ENCODE data around the gene KLHDC10. TPM values are rescaled to one million over a fixed set of nuclear protein-coding genes. Genes with fewer than 3 reads are reported as not detected.
A peak's percentile ranks its signal among the peaks of the same experiment; 100 is the strongest.
"Not testable (repeated sequence)": the region's sequence is repeated elsewhere in the genome, so short reads cannot be mapped to it uniquely, and the experiment has no call there.

The KLHDC10 gene
- total RNA-seq, 2 donors from 2014 or later = 16.2 to 21.3 TPM

DNA sequence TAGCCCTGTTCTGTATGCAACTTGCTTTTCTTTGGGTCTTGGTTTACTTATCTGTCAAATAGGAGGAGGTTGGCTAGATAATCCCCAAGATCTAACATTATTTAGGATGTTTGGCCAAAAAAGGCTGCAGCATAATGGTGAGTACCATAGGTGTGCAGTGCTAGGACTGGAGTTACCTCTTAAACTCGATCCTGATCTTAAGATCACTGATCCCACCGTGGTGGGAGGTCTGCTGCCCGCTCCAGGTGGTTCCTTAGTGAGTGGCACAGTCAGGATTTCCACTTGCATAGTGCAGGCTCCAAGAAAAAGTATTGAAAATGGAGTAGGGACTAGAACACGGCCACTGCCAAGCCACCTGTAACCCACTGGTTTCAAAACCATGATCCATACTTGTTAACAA is 66.9 kb downstream of the KLHDC10 start:
- H3K36me3 Mint-ChIP-seq (ENCODE audit: low read depth) = peaks cover 44% of the 10 kb centered on the region
- no peak overlapping the region for H3K27ac Mint-ChIP-seq
- peaks cover 13% of the 10 kb centered on the region for H3K4me1 Mint-ChIP-seq
- no peak for ATAC-seq (replicated peaks)
- H3K9me3 Mint-ChIP-seq = no peaks in the 10 kb centered on the region
- H3K4me3 Mint-ChIP-seq = no peak overlapping the region
- no peaks in the 10 kb centered on the region for H3K27me3 Mint-ChIP-seq

GRCh38 chr7:130139193-130139960 is 69.0 kb downstream of the KLHDC10 start:
- Mint-ChIP-seq H3K9me3 (no peaks in the 10 kb centered on the region), H3K4me1 (peaks cover 13% of the 10 kb centered on the region), H3K4me3 (no peak overlapping the region), H3K27me3 (no peaks in the 10 kb centered on the region), H3K36me3 (ENCODE audit: low read depth) (peaks cover 27% of the 10 kb centered on the region), H3K27ac (no peak overlapping the region)
- no peak for ATAC-seq (replicated peaks)

DNA sequence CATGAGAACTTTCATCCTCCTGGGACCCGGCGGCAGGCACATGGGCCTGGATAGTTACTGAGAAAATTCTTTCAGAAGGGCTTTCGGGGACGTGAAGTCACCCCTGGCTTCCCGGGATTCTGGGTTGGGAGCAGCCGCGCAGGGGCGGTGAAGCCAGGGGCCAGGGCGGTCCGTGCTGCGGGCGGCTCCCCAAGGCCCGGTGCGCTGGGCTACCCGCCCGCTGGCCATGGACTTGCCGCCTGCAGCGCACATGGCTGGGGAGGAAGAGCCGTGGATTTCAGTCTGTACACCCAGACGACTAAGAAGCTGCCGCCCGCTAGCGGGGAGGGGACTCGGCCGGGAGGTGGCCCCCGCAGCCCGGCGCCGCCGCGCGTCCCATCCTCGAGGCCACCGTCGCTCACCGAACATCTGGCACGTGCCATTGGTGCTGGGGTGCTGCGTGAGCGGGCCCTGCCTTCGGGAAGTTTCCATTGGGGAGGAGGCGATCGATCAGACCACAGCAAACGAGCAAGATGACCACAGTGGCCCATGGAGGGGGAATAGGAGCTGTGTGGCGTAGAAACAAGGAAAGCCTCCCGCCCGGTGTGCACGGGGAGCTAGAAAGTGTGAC is 70.3 kb downstream of the KLHDC10 start:
- Mint-ChIP-seq H3K27me3 (no peaks in the 10 kb centered on the region), H3K9me3 (no peaks in the 10 kb centered on the region), H3K27ac (peak overlapping the region; percentile 74), H3K4me1 (peaks cover 10% of the 10 kb centered on the region), H3K4me3 (peak overlapping the region; percentile 56), H3K36me3 (ENCODE audit: low read depth) (peaks cover 19% of the 10 kb centered on the region)
- ATAC-seq (replicated peaks) = no peak

GRCh38 chr7:130141161-130141883 is 71.0 kb downstream of the KLHDC10 start:
- peaks cover 12% of the 10 kb centered on the region for H3K36me3 Mint-ChIP-seq (ENCODE audit: low read depth)
- peak; percentile 76 for ATAC-seq (replicated peaks)
- no peaks in the 10 kb centered on the region for H3K27me3 Mint-ChIP-seq
- H3K9me3 Mint-ChIP-seq = no peaks in the 10 kb centered on the region
- H3K4me3 Mint-ChIP-seq = peak overlapping the region; percentile 56
- peak overlapping the region; percentile 74 for H3K27ac Mint-ChIP-seq
- peaks cover 4% of the 10 kb centered on the region for H3K4me1 Mint-ChIP-seq

DNA sequence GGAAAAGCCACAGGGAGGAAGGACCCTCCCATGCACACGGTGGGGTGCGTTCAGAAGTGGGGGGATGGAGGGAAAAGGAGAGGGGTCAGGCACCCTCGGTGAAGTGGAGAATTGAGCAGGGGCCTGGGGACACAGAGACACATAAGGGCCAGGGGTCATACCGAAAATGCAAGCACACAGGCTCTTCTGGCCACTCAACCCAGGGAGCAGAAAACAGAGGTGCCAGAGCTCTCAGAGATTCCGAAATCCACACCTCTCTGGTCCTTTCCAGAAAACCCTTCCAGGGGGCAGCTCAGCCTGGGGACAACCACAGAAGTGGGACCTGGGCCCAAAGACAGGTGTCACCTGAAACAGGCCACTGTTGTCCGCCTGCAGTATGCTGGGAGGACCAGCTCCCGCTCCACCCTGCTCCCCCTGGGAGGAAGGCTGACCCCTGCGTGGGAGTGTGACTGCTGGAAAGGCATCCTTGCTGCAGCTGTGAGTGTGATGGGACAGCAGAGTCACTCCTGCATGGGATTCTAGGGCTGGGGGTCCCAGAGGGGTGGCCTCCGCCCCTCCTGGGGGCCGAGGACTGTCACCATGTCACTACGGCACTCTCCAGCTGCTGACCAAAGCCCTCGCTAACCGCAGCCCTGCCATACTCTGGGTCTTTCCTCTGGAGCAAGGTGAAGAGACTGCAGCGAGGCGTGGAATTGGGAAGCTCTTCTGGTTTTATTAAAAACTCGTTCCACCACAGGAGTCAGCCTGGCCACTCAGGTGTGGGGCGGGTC is 71.7 kb downstream of the KLHDC10 start:
- Mint-ChIP-seq H3K27ac (peak overlapping the region; percentile 74), H3K36me3 (ENCODE audit: low read depth) (peaks cover 11% of the 10 kb centered on the region), H3K4me1 (no peaks in the 10 kb centered on the region), H3K4me3 (peak overlapping the region; percentile 56), H3K27me3 (no peaks in the 10 kb centered on the region), H3K9me3 (no peaks in the 10 kb centered on the region)
- no peak for ATAC-seq (replicated peaks)

- no peaks in the 10 kb centered on the region for H3K27me3 Mint-ChIP-seq
- no peak overlapping the region for H3K27ac Mint-ChIP-seq
- H3K9me3 Mint-ChIP-seq = no peaks in the 10 kb centered on the region
- H3K36me3 Mint-ChIP-seq (ENCODE audit: low read depth) = peaks cover 11% of the 10 kb centered on the region
- ATAC-seq (replicated peaks) = no peak
- H3K4me1 Mint-ChIP-seq = no peaks in the 10 kb centered on the region
- H3K4me3 Mint-ChIP-seq = no peak overlapping the region
Measured at GRCh38 chr7:130142654-130143333, 72.5 kb downstream of the KLHDC10 start.

DNA sequence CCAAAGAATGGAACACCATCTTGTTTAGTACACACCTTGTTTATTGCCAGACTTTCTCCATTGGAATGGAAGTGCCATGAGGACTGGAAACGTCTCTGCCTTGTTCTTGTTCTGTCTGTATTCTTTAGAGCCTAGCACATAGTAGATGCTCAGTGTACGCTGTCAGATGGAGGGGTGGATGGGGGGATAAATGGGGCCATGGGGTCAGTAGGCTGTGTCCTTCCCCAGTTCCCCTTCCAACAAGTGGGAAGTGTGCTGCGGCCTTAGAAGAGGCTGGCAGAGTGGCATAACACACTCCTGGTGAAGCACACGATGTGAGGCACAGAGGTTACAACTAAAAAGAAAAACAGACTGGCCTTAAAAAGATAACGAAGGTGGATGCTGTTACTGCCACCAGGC is 73.0 kb downstream of the KLHDC10 start:
- Mint-ChIP-seq H3K27ac (no peak overlapping the region), H3K36me3 (ENCODE audit: low read depth) (peaks cover 11% of the 10 kb centered on the region)
- ATAC-seq (replicated peaks) = no peak

GRCh38 chr7:130143986-130144311 is 73.6 kb downstream of the KLHDC10 start:
- Mint-ChIP-seq H3K4me1 (no peaks in the 10 kb centered on the region), H3K36me3 (ENCODE audit: low read depth) (peaks cover 7% of the 10 kb centered on the region), H3K9me3 (no peaks in the 10 kb centered on the region), H3K4me3 (no peak overlapping the region), H3K27me3 (no peaks in the 10 kb centered on the region), H3K27ac (no peak overlapping the region)
- no peak for ATAC-seq (replicated peaks)

More for the DNA sequence above, 73.0 kb downstream of the KLHDC10 start:
- Mint-ChIP-seq H3K27me3 (no peaks in the 10 kb centered on the region), H3K9me3 (no peaks in the 10 kb centered on the region), H3K4me1 (no peaks in the 10 kb centered on the region), H3K4me3 (no peak overlapping the region)

DNA sequence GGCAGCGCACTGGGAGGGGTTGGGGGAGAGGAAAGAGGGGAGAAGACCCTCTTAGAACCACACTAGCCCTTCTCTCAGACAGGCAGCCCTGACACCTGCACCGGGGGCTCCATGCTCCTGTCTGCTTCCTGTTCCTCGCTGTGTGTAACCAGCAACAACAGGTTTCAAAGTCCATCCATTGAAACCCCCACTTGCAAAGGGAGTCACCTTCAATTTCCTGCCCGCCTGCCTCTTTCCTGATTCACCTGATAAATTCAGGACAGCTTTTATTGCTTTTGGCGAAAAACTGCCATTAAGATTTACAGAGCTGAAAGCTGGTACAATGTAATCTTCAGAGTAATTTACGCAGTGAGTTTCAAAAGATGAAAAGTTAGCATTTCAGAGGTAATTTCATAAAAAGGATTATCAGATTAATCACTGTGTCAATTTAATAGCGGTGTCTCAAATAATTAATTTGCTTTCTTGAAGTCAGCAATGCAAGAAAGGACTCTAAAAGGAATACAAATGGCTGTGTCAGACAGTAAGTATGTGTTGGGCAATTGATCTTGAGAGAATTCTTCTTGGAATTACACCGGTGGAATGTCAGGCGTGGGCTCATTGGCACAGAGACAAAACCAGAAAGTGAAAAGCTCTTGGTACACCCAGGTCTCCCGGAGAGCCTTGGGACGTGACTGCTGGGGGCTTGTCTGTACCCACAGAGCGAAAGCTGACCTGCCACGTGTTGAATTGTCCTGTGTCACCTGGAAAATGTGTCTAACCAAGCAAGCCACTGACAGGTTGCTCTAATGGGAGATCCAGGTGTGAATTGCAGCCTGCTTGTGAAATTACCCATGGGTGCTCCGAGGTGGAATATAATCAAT is 74.2 kb downstream of the KLHDC10 start:
- Mint-ChIP-seq H3K4me3 (no peak overlapping the region), H3K27me3 (no peaks in the 10 kb centered on the region), H3K9me3 (no peaks in the 10 kb centered on the region)

GRCh38 chr7:130145424-130146100 is 75.2 kb downstream of the KLHDC10 start:
- Mint-ChIP-seq H3K4me1 (no peaks in the 10 kb centered on the region), H3K36me3 (ENCODE audit: low read depth) (no peaks in the 10 kb centered on the region), H3K27me3 (no peaks in the 10 kb centered on the region), H3K4me3 (no peak overlapping the region), H3K27ac (no peak overlapping the region), H3K9me3 (no peaks in the 10 kb centered on the region)
- ATAC-seq (replicated peaks) = no peak

More for the DNA sequence above, 74.2 kb downstream of the KLHDC10 start:
- H3K36me3 Mint-ChIP-seq (ENCODE audit: low read depth) = peaks cover 1% of the 10 kb centered on the region
- H3K4me1 Mint-ChIP-seq = no peaks in the 10 kb centered on the region
- no peak overlapping the region for H3K27ac Mint-ChIP-seq
- no peak for ATAC-seq (replicated peaks)

DNA sequence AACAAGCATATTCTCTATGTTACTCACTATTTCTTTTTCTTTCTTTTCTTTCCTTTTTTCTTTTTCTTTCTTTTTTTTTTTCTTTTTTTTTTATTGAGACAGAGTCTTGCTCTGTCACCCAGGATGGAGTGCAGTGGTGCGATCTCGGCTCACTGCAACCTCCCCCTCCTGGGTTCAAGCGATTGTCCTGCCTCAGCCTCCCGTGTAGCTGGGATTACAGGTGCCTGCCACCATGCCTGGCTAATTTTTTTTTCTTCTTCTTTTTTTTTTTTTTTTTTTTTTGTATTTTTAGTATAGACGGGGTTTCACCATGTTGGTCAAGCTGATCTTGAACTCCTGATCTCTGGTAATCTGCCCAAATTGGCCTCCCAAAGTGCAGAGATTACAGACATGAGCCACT is 75.8 kb downstream of the KLHDC10 start:
- H3K27me3 Mint-ChIP-seq; H3K4me3 Mint-ChIP-seq; H3K9me3 Mint-ChIP-seq; H3K36me3 Mint-ChIP-seq (ENCODE audit: low read depth); H3K27ac Mint-ChIP-seq; ATAC-seq (replicated peaks); H3K4me1 Mint-ChIP-seq: not testable (repeated sequence)

GRCh38 chr7:130146693-130147405 is 76.5 kb downstream of the KLHDC10 start:
- no peaks in the 10 kb centered on the region for H3K9me3 Mint-ChIP-seq
- H3K27ac Mint-ChIP-seq = no peak overlapping the region
- no peaks in the 10 kb centered on the region for H3K4me1 Mint-ChIP-seq
- no peak for ATAC-seq (replicated peaks)
- H3K4me3 Mint-ChIP-seq = no peak overlapping the region
- no peaks in the 10 kb centered on the region for H3K36me3 Mint-ChIP-seq (ENCODE audit: low read depth)
- no peaks in the 10 kb centered on the region for H3K27me3 Mint-ChIP-seq
